Mucosa of stomach (tissue), 1 donor: ENCODE data around the gene CPEB4.

Source experiments
- H3K27me3 ChIP-seq: one replicate; pipeline ENCODE4 v1.7.0; 2013; ENCODE audit warnings: mild to moderate bottlenecking, low read length; ENCODE audit not compliant: control insufficient read depth, insufficient read depth
- H3K36me3 ChIP-seq: one replicate; pipeline ENCODE4 v1.7.0; 2013; ENCODE audit warnings: low read length; ENCODE audit not compliant: control insufficient read depth, insufficient read depth
- H3K4me1 ChIP-seq: one replicate; pipeline ENCODE4 v1.7.0; 2013; ENCODE audit warnings: mild to moderate bottlenecking, low read length; ENCODE audit not compliant: control insufficient read depth, insufficient read depth
- H3K4me3 ChIP-seq: one replicate; pipeline ENCODE4 v1.7.0; 2013; ENCODE audit warnings: low read length
- H3K9ac ChIP-seq: one replicate; pipeline ENCODE4 v1.7.0; 2013; ENCODE audit warnings: mild to moderate bottlenecking, low read length, moderate library complexity
- H3K9me3 ChIP-seq: one replicate; pipeline ENCODE4 v1.7.0; 2013; ENCODE audit warnings: mild to moderate bottlenecking, low read length, moderate library complexity; ENCODE audit not compliant: control insufficient read depth
- donor health status: Pancreatic carcinoma.

The CPEB4 gene

DNA sequence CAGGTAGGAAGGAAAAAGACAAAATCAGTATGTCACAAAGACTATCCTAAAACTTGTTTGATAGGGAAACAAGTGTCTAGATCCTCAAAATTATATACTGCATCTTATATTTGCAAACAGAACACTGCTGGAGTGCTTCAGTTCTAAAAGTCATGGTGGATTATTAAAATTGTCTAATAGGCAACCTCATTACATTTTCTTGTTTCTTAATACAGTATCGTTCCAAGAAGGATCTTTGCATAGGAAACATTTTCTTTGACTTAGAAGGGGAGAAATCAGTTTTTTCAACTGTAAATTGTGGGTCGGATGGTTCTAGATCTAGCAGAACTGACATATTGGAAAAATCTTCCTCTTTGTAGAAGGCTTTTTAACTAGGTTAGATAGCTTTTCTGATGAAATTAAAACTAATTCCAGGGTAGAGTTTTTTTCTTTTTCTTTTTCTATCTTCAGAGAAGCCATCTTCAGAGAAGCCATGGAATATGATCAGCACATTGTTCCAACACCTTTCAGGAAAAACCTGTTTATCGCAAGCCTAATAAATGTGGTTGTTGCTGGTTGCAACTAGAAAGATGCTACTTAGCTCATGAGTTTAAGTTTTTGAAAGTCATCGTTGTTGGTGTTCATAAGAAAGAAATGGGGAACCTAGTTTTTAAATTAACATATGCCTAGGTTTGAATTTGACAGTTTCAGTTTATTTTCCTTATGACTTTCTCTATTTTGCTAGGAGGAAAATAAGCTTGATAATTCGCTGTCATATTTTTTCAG lies 7.4 kb downstream of the CPEB4 start:
- Histone ChIP-seq H3K27me3 (no peaks in the 10 kb centered on the region), H3K4me3 (no peak overlapping the region), H3K9ac (no peak overlapping the region), H3K9me3 (no peaks in the 10 kb centered on the region), H3K36me3 (no peaks in the 10 kb centered on the region), H3K4me1 (peaks cover 10% of the 10 kb centered on the region)

DNA sequence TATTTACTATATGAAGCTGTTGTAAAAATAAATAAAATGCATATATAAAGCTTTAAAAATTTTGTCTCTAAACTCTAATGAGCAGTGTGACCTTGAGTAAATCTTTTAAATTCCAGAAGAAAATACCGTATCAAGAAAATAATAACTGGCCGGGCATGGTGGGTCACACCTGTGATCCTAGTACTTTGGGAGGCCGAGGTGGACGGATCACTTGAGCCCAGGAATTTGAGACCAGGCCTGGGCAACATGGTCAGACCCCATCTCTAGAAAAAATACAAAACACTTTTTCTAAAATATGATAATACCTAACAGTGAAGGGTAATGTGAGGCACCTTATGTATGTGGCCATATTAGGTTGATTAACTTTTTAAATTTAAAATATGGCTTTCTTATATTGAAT lies 8.5 kb downstream of the CPEB4 start:
- Histone ChIP-seq H3K27me3 (no peaks in the 10 kb centered on the region), H3K4me3 (no peak overlapping the region), H3K4me1 (peaks cover 10% of the 10 kb centered on the region), H3K9me3 (no peaks in the 10 kb centered on the region), H3K36me3 (no peaks in the 10 kb centered on the region), H3K9ac (no peak overlapping the region)

DNA sequence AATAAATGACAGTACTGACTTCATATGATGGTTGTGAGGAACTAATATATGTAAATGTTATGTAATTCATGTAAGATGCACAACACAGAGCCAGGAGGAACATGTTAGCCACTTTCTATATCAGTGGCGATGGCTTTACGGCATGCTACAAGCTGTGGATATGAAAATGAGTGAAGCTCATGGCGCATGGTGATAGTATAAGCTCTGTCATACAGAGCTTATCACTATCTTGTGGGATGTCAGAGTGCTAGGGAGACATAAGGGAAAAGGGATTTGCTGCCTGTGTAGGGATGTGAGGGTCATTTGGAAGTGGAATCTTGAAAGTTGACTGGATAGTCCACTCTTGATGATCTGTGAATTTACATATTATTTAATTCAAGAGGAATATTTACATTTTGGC lies 13.6 kb downstream of the CPEB4 start:
- Histone ChIP-seq H3K9ac (no peak overlapping the region), H3K4me3 (no peak overlapping the region), H3K4me1 (no peaks in the 10 kb centered on the region), H3K27me3 (no peaks in the 10 kb centered on the region), H3K9me3 (no peaks in the 10 kb centered on the region), H3K36me3 (no peaks in the 10 kb centered on the region)

DNA sequence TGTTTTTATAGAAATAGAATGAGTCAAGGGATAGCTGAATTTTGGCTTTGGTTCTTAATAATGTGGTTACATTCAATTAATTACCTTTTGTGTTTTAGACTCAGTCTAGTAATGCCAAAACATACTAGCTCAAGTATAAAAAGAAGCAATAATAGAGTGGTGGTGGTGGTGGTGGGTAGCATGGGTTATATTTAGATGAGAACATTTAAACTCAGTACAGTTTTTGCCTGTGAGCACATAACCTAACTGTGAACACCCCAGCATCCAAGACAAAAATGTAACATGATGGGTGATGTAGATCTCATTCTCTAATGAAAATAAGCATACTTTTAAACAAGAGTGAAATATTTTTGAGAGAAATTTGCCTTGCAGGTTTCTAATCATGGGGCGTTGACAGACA lies 14.2 kb downstream of the CPEB4 start:
- no peaks in the 10 kb centered on the region for H3K9me3 ChIP-seq
- no peaks in the 10 kb centered on the region for H3K4me1 ChIP-seq
- no peak overlapping the region for H3K9ac ChIP-seq

DNA sequence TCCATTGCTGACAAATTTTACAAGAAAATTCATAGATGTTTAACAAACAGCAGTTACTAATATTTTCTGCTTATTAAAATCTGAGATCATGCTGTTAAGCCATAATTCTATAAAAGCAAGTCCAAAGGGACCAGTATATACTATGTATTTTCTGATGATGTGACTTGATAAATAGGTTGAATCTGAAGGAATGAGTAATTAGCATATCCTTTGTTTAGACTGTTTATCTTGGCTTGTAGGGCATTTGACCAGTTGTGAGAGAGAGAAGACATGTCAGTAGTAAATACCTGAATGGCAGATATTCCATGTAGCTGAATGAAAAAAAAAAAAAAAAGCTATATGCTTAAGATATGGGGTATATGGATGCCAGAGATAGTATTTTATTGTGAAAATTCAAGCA lies 14.6 kb downstream of the CPEB4 start:
- H3K9me3 ChIP-seq: no peaks in the 10 kb centered on the region
- no peaks in the 10 kb centered on the region for H3K4me1 ChIP-seq
- H3K36me3 ChIP-seq: no peaks in the 10 kb centered on the region
- no peak overlapping the region for H3K9ac ChIP-seq
- no peaks in the 10 kb centered on the region for H3K27me3 ChIP-seq
- no peak overlapping the region for H3K4me3 ChIP-seq

More for the DNA sequence above, 14.2 kb downstream of the CPEB4 start:
- Histone ChIP-seq H3K27me3 (no peaks in the 10 kb centered on the region), H3K36me3 (no peaks in the 10 kb centered on the region), H3K4me3 (no peak overlapping the region)

DNA sequence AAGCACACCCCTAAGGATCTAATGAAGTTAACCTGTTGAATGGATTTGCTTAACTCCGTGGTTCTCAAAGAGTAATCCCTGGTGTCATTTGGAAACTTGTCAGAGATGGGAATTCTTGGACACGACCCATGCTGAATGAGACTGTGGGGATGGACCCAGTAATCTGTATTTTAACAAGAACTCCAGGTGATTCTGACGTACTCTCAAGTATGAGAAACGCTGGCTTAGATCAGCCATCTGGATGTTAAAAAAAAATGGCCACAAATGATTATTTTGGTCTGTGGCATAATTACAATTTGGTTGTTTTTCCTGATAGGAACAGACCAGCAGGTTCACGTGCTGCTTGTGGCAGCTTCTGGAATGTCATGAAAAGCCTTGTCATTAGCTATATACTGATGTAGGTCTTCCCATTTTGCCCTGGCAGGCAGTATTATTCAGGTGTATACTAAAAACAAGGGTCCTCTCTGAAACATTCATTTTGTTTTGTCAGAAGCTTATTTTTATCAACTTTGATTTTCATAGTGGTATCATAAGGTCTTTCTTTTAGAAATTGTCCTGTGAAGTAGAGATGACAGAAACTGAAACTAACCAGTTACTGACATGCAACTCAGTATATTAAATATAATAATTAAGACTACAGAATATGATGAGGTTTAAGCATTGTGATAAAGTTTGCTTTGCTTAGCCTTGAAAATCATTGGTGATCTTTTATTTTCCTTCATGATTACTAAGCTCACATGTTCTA lies 15.4 kb downstream of the CPEB4 start:
- Histone ChIP-seq H3K4me3 (no peak overlapping the region), H3K27me3 (no peaks in the 10 kb centered on the region), H3K9ac (no peak overlapping the region), H3K9me3 (no peaks in the 10 kb centered on the region), H3K36me3 (no peaks in the 10 kb centered on the region), H3K4me1 (no peaks in the 10 kb centered on the region)

DNA sequence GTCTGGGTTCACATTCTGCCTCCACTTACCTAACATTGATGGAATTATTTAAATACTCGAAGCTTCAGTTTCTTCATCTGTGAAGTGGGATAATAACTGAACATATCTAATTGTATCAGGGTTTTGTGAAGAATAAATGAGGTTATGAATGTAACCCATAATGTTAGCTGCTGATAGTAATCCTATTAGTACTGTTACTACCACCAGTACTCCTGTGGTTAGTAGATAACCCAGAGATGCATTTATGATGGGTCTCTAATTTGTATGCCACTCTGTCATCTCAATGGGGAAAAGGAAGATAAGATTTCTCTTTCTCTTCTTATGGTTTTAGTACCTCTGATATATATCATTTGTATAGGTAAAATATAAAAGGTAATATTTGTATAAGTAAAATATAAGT lies 16.0 kb downstream of the CPEB4 start:
- Histone ChIP-seq H3K9me3 (no peaks in the 10 kb centered on the region), H3K9ac (no peak overlapping the region), H3K4me1 (no peaks in the 10 kb centered on the region), H3K36me3 (no peaks in the 10 kb centered on the region), H3K27me3 (no peaks in the 10 kb centered on the region), H3K4me3 (no peak overlapping the region)

DNA sequence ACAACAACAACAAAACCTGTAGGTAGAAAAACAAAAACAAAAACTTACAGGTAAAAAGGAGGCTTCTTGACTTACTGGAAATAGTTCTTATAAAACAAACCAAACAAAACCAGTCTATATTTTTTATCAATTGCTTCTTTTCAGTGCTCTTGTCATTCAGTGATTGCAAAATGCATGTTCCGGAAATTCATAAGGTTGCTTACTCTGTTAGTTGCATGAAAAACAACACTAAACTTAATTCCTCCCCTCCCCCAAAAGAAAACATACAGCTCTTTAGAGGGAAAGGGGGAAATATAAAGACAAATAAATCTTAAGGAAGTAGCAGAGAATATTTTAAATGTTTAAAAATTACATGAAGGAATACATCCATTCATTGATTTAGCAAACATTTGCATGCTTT lies 19.1 kb downstream of the CPEB4 start:
- no peak overlapping the region for H3K4me3 ChIP-seq
- no peaks in the 10 kb centered on the region for H3K4me1 ChIP-seq
- H3K9ac ChIP-seq: no peak overlapping the region
- no peaks in the 10 kb centered on the region for H3K36me3 ChIP-seq
- H3K9me3 ChIP-seq: no peaks in the 10 kb centered on the region
- no peaks in the 10 kb centered on the region for H3K27me3 ChIP-seq

DNA sequence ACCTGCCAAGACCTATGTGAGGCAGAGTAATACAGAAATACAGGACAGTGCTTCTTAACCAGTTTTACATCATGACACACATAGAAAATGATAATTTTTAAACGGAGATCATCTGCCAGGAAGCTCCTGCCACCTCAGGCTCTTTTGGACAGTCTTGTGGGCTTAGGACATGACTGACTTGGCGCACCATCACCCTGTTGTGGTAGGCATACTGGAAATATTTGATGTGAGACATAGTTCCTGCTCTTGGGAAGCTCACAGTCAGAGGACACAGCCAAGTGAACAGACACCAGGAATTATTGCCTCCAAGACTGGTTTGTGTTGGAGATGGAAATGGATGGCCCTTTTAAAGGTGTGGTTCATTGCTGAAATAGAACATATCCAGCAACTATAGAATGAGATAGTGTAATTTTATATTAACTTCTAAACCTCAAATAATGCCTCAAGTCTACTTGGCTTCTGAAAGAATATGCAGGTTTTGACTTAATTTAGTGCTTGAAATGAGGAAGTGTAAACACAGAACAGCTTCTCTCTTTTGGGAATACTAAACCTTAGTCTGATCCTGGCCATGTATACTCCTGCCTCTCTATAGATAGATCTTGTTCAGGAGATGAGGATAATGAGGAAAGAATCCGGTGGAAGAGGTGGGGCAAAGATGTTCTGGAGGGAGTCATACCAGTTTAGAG lies 19.7 kb downstream of the CPEB4 start:
- Histone ChIP-seq H3K27me3 (no peaks in the 10 kb centered on the region), H3K4me1 (no peaks in the 10 kb centered on the region), H3K36me3 (no peaks in the 10 kb centered on the region), H3K4me3 (no peak overlapping the region), H3K9me3 (no peaks in the 10 kb centered on the region), H3K9ac (no peak overlapping the region)

DNA sequence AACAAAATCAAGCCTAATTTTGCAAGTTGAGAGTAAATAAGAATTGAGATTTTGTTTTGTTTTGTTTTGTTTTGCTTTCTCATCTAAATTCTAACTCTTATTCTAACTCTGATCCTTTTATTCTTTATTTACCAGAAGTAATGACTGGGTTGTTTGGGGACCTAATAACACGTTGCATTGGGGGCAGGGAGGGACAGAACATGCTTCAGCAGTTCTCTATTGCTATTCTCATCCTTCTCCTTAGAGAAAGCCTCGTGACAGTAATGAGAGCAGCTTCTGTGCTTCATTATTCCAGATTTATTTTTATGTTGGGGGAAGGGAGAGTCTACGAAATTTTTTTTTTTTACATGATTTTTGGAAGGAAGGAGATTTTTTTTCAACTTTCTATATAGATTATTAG lies 21.1 kb downstream of the CPEB4 start:
- H3K9me3 ChIP-seq: no peaks in the 10 kb centered on the region
- no peaks in the 10 kb centered on the region for H3K36me3 ChIP-seq
- H3K4me3 ChIP-seq: no peak overlapping the region
- H3K27me3 ChIP-seq: no peaks in the 10 kb centered on the region
- no peaks in the 10 kb centered on the region for H3K4me1 ChIP-seq
- H3K9ac ChIP-seq: no peak overlapping the region

DNA sequence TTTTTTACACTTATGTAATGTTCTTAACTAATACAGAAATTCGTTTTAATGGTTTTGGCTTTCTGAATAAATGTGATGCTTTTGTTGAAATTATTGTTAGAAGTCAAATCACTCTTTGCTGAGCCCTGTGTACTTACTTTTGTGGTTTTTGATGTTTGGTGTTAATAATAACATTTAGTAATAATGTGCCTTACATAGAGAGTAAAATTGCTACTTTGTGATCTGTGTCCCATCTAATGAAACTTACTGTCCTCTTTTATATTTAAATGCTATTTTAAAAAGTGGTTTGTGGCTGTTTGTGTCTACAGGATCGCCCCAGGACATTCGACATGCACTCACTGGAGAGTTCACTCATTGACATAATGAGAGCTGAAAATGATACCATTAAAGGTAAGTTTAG lies 22.1 kb downstream of the CPEB4 start:
- H3K9me3 ChIP-seq: no peaks in the 10 kb centered on the region
- no peak overlapping the region for H3K9ac ChIP-seq
- H3K4me1 ChIP-seq: no peaks in the 10 kb centered on the region
- H3K4me3 ChIP-seq: no peak overlapping the region
- H3K27me3 ChIP-seq: no peaks in the 10 kb centered on the region
- H3K36me3 ChIP-seq: no peaks in the 10 kb centered on the region

DNA sequence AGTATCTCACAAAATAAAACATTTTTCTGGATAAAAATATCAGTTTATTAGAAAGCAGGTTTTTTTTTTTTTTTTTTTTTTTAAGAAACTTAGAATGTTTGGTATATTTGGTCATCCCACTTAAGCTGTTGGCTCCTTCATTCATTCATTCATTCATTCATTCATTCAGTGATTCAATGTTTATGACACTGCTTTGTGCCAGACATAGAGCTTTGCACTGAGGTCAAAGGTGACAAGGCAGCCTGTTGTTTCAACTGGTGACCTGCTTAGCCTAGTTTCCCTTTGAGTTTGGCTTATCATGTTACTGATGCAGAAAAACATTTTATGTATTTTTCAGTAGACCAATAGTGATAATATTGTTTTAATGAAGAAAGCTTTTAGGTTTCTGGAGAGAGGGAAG lies 23.5 kb downstream of the CPEB4 start:
- H3K27me3 ChIP-seq: no peaks in the 10 kb centered on the region
- no peak overlapping the region for H3K9ac ChIP-seq
- no peak overlapping the region for H3K4me3 ChIP-seq
- no peaks in the 10 kb centered on the region for H3K4me1 ChIP-seq
- H3K9me3 ChIP-seq: no peaks in the 10 kb centered on the region
- no peaks in the 10 kb centered on the region for H3K36me3 ChIP-seq
